BJ (cell line): ENCODE data around the gene TRABD2A. TPM values are rescaled to one million over a fixed set of nuclear protein-coding genes. Genes with fewer than 3 reads are reported as not detected.

Experiments
- CTCF ChIA-PET: fragments of 350-600 bp; formaldehyde crosslinking; extraction: SDS; loops from one replicate; lab custom pipeline; 2021; ENCODE audit warnings: antibody characterized with exemption, inconsistent platforms; lab: Yijun Ruan, JAX
- POLR2A ChIA-PET: fragments of 300-600 bp; sonication (Branson Sonifier 250); formaldehyde crosslinking; extraction: SDS; loops from one replicate; lab custom pipeline; 2021; ENCODE audit warnings: antibody characterized with exemption; lab: Charles Lee
- DNase-seq: peaks from one replicate; pipeline ENCODE4 v3.0.0-alpha.2; 2011; ENCODE audit warnings: low read depth
- H3K27me3 ChIP-seq: 2 replicates; pipeline ENCODE4 v1.6.0; 2011; ENCODE audit warnings: low read length; ENCODE audit not compliant: control insufficient read depth, insufficient read depth
- H3K36me3 ChIP-seq: 2 replicates; pipeline ENCODE4 v1.5.1; 2011; ENCODE audit warnings: low read length; ENCODE audit not compliant: control insufficient read depth, insufficient read depth
- H3K4me3 ChIP-seq: 2 replicates; pipeline ENCODE4 v1.5.1; 2011; ENCODE audit warnings: low read depth, mild to moderate bottlenecking, control low read depth, low read length
- CTCF ChIP-seq: IDR thresholded peaks from 2 replicates; pipeline ENCODE4 v1.5.1; 2011; ENCODE audit warnings: low read depth, mild to moderate bottlenecking, control low read depth, inconsistent platforms, low read length, moderate library complexity; ENCODE audit not compliant: insufficient read depth
- polyA plus RNA-seq: library from polyadenylated mRNA; depleted of rRNA; stranded (reverse); fragments of >200 nt; gene quantifications from 2 replicates; pipeline ENCODE4 v1.2.3, GENCODE V29; 2011

TRABD2A gene
- polyA plus RNA-seq, 1 experiment, result 3.8 TPM

GRCh38 chr2:84904151-84904550 is 23.3 kb upstream of the TRABD2A start:
- CTCF ChIA-PET, result interaction anchor here (0.7 to 5.5 kb wide), 2 partner anchors 8 to 22 kb away, joined by 4 to 23 read pairs; no protein-coding TSS in a partner anchor
- DNase-seq, result no peak
- Histone ChIP-seq H3K36me3 (peaks cover 5% of the 10 kb centered on the region), H3K4me3 (no peak overlapping the region), H3K27me3 (no peaks in the 10 kb centered on the region)
- POLR2A ChIA-PET, result interaction anchor here (0.6 kb wide), 1 partner anchor 201 kb away, joined by 10 read pairs; no protein-coding TSS in a partner anchor
- TF ChIP-seq CTCF, result no peak

GRCh38 chr2:84902526-84902925 is 21.6 kb upstream of the TRABD2A start:
- Histone ChIP-seq H3K4me3 (no peak overlapping the region), H3K27me3 (no peaks in the 10 kb centered on the region), H3K36me3 (peaks cover 5% of the 10 kb centered on the region)
- DNase-seq, result no peak
- ChIA-PET CTCF (interaction anchor here (5.5 kb wide), 1 partner anchor 23 kb away, joined by 23 read pairs; no protein-coding TSS in a partner anchor), POLR2A (no interaction called here)
- no peak for TF ChIP-seq CTCF

- POLR2A ChIA-PET, result no interaction called here
- CTCF ChIA-PET, result interaction anchor here (0.6 to 5.5 kb wide), 4 partner anchors 19 to 219 kb away, joined by 3 to 23 read pairs (median 4); no protein-coding TSS in a partner anchor
- Histone ChIP-seq H3K36me3 (peaks cover 5% of the 10 kb centered on the region), H3K4me3 (no peak overlapping the region), H3K27me3 (no peaks in the 10 kb centered on the region)
- no peak for TF ChIP-seq CTCF
- DNase-seq, result peak; percentile 80
These were observed 20.8 kb upstream of the TRABD2A start for GRCh38 chr2:84901593-84902120.

- no peak for DNase-seq
- CTCF ChIA-PET, result interaction anchor here (0.6 to 5.5 kb wide), 4 partner anchors 18 to 220 kb away, joined by 3 to 23 read pairs (median 4); no protein-coding TSS in a partner anchor
- no peaks in the 10 kb centered on the region for H3K27me3 ChIP-seq
- H3K4me3 ChIP-seq, result no peak overlapping the region
- POLR2A ChIA-PET, result no interaction called here
- H3K36me3 ChIP-seq, result no peaks in the 10 kb centered on the region
- TF ChIP-seq CTCF, result no peak
These were observed 20.1 kb upstream of the TRABD2A start for GRCh38 chr2:84900971-84901370.

DNA sequence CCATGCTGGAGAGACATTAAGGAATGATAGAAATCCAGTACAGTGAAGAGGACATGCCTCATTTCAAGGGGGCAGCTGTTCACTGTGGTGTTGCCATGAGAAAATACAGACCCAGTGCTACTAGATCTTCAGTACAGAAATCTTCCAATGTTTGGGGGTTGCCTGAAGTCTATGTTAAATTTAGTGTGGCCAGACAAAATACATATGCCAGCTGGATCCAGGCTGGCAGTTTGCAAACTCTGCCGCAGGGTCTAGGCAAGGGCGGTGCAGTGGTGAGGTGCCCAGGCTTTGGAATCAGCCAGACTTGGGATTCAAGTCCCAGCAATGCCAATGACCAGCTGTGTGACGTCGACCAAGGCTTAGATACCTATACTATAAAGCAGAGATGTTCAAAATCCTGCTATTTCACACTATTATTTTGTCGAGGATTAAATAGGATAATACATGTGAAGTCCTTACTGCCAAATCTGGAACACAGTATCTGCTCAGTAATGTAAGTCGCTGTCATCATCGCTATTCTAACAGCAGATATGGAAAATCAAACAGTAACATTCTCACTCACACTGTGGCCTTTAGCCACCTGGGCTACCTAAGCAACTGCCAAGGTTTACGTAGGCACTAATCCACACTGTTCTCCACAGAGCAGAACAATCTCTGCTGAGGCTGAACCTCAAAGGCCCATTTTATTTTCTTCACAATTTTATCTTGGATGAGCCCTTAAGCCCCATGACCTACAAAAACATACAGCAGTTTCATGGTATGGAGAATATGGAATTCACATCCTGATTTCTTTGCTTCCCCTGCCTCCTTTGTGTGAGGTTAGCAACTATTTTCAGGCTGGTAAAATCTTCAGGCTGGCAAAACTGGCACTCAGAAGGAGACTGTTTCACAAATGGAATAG is 18.7 kb upstream of the TRABD2A start:
- no peaks in the 10 kb centered on the region for H3K27me3 ChIP-seq
- ChIA-PET CTCF (interaction anchor here (5.5 kb wide), 1 partner anchor 26 kb away, joined by 23 read pairs; no protein-coding TSS in a partner anchor), POLR2A (no interaction called here)
- no peak for TF ChIP-seq CTCF
- no peaks in the 10 kb centered on the region for H3K36me3 ChIP-seq
- H3K4me3 ChIP-seq, result no peak overlapping the region
- no peak for DNase-seq
